SHP77 treated with DMSO at 0.1 percent for 48 hours (cell line): ENCODE measurements around the gene ZNF112.

Experiments used
- DNase-seq: peaks from one replicate; lab custom pipeline; 2025; lab: John Stamatoyannopoulos, UW

Gene ZNF112

GRCh38 chr19:44280916-44281315, 75.6 kb downstream of the ZNF112 start:
- DNase-seq = no peak

DNA sequence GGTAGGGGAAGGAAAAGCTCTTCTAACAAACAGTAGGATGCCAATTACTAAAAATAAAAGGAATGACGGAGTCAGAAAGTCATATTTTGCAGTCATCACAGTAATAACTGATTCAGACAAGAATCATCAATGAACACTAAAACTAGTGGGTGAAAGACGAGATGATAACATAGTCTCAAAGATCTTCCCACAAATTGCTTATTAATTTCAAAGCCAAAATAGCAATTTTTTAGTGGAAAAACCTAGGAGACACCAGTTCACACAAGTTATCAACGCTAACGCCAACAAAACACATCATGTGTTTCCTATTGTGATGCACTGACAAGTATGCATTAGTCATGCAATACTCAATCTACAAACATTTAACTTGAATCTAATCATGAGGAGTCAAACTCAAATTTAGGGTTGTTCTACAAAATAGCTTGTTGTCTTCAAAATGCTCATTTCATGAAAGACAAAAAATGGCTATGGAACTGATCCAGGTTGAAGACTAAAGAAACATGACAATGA, 78.2 kb downstream of the ZNF112 start:
- no peak for DNase-seq

DNA sequence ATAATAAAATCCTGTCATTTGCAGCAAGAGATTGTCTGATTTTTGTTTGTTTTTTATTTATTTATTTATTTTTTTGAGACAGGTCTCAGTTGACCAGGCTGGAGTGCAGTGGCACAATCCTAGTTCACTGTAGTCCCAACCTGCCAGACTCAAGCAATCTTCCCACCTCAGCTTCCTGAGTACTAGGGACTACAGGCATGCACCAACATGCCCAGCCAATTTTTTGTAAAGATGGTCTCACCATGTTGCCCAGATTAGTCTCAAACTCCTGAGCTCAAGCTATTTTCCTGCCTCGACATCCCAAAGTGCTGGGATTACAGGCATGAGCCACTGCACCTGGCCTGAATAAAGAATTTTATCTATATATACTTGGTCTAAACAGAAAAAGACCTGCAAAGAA, 79.1 kb downstream of the ZNF112 start:
- no peak for DNase-seq
